ENCODE data around the gene PPP1R14C.
"Not testable (repeated sequence)": the region's sequence is repeated elsewhere in the genome, so short reads cannot be mapped to it uniquely, and the experiment has no call there.

PPP1R14C gene

GRCh38 chr6:150142670-150143515, at the start of gene PPP1R14C:
TSS of gene PPP1R14C (plus strand) at chr6:150143044. CDS start at chr6:150143193, 149 bp downstream.
- DNase-seq, result no peak

- DNase-seq, result no peak
Observed at GRCh38 chr6:150093397-150093796, 49.4 kb upstream of the PPP1R14C start.

GRCh38 chr6:150098155-150098554, 44.7 kb upstream of the PPP1R14C start:
- DNase-seq, result no peak

- DNase-seq, result no peak
Observed at GRCh38 chr6:150099546-150099945, 43.3 kb upstream of the PPP1R14C start.

GRCh38 chr6:150099953-150100352, 42.9 kb upstream of the PPP1R14C start:
- no peak for DNase-seq

- DNase-seq, result no peak
Observed at GRCh38 chr6:150100745-150101144, 42.1 kb upstream of the PPP1R14C start.

GRCh38 chr6:150102750-150103270, 40.0 kb upstream of the PPP1R14C start:
- DNase-seq, result no peak

GRCh38 chr6:150112233-150112632, 30.6 kb upstream of the PPP1R14C start:
- DNase-seq, result no peak

GRCh38 chr6:150115769-150116168, 27.1 kb upstream of the PPP1R14C start:
- no peak for DNase-seq

- no peak for DNase-seq
Observed at GRCh38 chr6:150116200-150116800, 26.5 kb upstream of the PPP1R14C start.

- no peak for DNase-seq
Observed at GRCh38 chr6:150118203-150118602, 24.6 kb upstream of the PPP1R14C start.

GRCh38 chr6:150118627-150119026, 24.2 kb upstream of the PPP1R14C start:
- DNase-seq, result no peak

- no peak for DNase-seq
Observed at GRCh38 chr6:150119173-150119572, 23.7 kb upstream of the PPP1R14C start.

GRCh38 chr6:150123645-150124044, 19.2 kb upstream of the PPP1R14C start:
- DNase-seq, result no peak

- no peak for DNase-seq
Observed at GRCh38 chr6:150124235-150124634, 18.6 kb upstream of the PPP1R14C start.

GRCh38 chr6:150126641-150127291, 16.1 kb upstream of the PPP1R14C start:
- no peak for DNase-seq

- no peak for DNase-seq
Observed at GRCh38 chr6:150128425-150128824, 14.4 kb upstream of the PPP1R14C start.

- DNase-seq, result no peak
Observed at GRCh38 chr6:150129616-150130505, 13.0 kb upstream of the PPP1R14C start.

- DNase-seq, result no peak
Observed at GRCh38 chr6:150133686-150134085, 9.2 kb upstream of the PPP1R14C start.

GRCh38 chr6:150134280-150134920, 8.4 kb upstream of the PPP1R14C start:
- DNase-seq, result no peak

GRCh38 chr6:150137711-150138110, 5.1 kb upstream of the PPP1R14C start:
- not testable (repeated sequence) for DNase-seq

- no peak for DNase-seq
Observed at GRCh38 chr6:150138638-150139037, 4.2 kb upstream of the PPP1R14C start.
